DMS53 (cell line): ENCODE measurements around the gene C14orf119.
"Not testable (repeated sequence)": the region's sequence is repeated elsewhere in the genome, so short reads cannot be mapped to it uniquely, and the experiment has no call there.

Experiments
- DNase-seq: peaks from one replicate; lab custom pipeline; 2025; lab: John Stamatoyannopoulos, UW

Gene C14orf119

GRCh38 chr14:23089498-23090253 lies 5.6 kb upstream of the C14orf119 start:
- no peak for DNase-seq

GRCh38 chr14:23090254-23090636 lies 5.1 kb upstream of the C14orf119 start:
- DNase-seq: no peak

GRCh38 chr14:23091294-23092225 lies 3.7 kb upstream of the C14orf119 start:
- DNase-seq: no peak

GRCh38 chr14:23093104-23093503 lies 2.2 kb upstream of the C14orf119 start:
- DNase-seq: no peak

- DNase-seq: no peak
These were observed 1.8 kb upstream of the C14orf119 start for GRCh38 chr14:23093526-23093925.

GRCh38 chr14:23093991-23094665 lies 1.2 kb upstream of the C14orf119 start:
- DNase-seq: no peak

- DNase-seq: no peak
These were observed 574 bp upstream of the C14orf119 start, which contains the start of gene ACIN1 for GRCh38 chr14:23094666-23095195. TSS of gene ACIN1 (minus strand) at chr14:23095136. CDS start at chr14:23095112, 24 bp downstream.

- DNase-seq: no peak
These were observed 2.5 kb downstream of the C14orf119 start for GRCh38 chr14:23097786-23098185.

GRCh38 chr14:23099212-23099861 lies 4.0 kb downstream of the C14orf119 start:
- no peak for DNase-seq

GRCh38 chr14:23101213-23101970 lies 6.1 kb downstream of the C14orf119 start:
- DNase-seq: no peak

GRCh38 chr14:23101986-23102625 lies 6.8 kb downstream of the C14orf119 start:
- no peak for DNase-seq

GRCh38 chr14:23102801-23103200 lies 7.5 kb downstream of the C14orf119 start:
- DNase-seq: no peak

- DNase-seq: no peak
These were observed 8.3 kb downstream of the C14orf119 start for GRCh38 chr14:23103581-23103980.

- DNase-seq: no peak
These were observed 8.8 kb downstream of the C14orf119 start for GRCh38 chr14:23104070-23104590.

- DNase-seq: peak; percentile 14
These were observed 9.5 kb downstream of the C14orf119 start, which contains the start of gene CIROP for GRCh38 chr14:23104591-23105347. TSS of gene CIROP (minus strand) at chr14:23104989. CDS start at chr14:23104920, 69 bp downstream.

GRCh38 chr14:23105348-23105824 lies 10.1 kb downstream of the C14orf119 start:
- no peak for DNase-seq

GRCh38 chr14:23106747-23107045 lies 11.4 kb downstream of the C14orf119 start:
- no peak for DNase-seq

- DNase-seq: not testable (repeated sequence)
These were observed 12.3 kb downstream of the C14orf119 start for GRCh38 chr14:23107620-23108019.

- DNase-seq: not testable (repeated sequence)
These were observed 12.9 kb downstream of the C14orf119 start for GRCh38 chr14:23108169-23108568.
